ENCODE measurements around the gene ADISSP. TPM values are rescaled to one million over a fixed set of nuclear protein-coding genes. Genes with fewer than 3 reads are reported as not detected.

Gene ADISSP
- total and polyA plus RNA-seq, 2 of the 13 experiments (the other 11 are each of a cell fraction or from before 2014, with no cell fraction given): 38.3 to 90.6 TPM

DNA sequence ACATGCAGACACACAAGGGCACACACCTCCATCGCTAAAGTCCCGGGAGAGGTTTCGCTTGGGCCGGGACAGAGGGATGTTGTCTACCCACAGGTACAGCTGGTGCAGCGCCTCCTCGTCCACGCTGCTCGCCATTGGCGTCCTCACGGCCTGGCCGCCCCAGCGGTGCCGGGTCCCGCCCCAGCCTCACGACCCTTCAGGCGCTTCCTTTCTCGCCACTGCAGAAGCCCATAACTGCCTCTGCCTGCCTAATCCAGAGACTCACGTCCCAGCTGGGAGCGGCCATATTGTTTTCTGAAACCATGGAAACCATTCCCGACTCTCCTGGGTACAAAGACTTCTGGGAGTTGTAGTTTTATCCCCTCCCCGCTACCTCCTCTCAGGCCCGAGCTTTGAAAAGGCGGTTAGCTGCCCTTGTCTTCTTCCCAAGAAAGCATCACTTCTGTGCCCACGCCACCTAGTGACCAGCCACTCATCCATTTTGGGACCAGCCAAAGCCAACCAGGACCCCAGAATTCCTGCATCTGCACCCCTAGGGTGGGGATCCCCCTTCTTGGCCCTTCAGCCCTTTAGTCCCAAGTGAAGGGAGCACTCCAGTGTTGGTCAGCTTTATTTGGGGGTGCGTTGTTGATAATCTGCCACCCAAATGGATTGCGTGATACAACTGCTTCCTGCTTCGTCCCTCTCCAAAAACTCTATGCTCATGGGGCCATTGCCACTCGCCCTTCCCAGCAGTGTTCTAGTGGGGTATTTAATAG lies 13.8 kb upstream of the ADISSP start, which contains the start of gene SPEF1 (continued):
- TF ChIP-seq, protein P1, sequence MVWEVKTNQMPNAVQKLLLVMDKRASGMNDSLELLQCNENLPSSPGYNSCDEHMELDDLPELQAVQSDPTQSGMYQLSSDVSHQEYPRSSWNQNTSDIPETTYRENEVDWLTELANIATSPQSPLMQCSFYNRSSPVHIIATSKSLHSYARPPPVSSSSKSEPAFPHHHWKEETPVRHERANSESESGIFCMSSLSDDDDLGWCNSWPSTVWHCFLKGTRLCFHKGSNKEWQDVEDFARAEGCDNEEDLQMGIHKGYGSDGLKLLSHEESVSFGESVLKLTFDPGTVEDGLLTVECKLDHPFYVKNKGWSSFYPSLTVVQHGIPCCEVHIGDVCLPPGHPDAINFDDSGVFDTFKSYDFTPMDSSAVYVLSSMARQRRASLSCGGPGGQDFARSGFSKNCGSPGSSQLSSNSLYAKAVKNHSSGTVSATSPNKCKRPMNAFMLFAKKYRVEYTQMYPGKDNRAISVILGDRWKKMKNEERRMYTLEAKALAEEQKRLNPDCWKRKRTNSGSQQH (CRISPR knock-in tag; IDR thresholded peaks at IDR 0.05; ENCODE audit: low read depth): peak; percentile 96; the same call in 1 of the 2 replicates
- TF ChIP-seq, protein P2, sequence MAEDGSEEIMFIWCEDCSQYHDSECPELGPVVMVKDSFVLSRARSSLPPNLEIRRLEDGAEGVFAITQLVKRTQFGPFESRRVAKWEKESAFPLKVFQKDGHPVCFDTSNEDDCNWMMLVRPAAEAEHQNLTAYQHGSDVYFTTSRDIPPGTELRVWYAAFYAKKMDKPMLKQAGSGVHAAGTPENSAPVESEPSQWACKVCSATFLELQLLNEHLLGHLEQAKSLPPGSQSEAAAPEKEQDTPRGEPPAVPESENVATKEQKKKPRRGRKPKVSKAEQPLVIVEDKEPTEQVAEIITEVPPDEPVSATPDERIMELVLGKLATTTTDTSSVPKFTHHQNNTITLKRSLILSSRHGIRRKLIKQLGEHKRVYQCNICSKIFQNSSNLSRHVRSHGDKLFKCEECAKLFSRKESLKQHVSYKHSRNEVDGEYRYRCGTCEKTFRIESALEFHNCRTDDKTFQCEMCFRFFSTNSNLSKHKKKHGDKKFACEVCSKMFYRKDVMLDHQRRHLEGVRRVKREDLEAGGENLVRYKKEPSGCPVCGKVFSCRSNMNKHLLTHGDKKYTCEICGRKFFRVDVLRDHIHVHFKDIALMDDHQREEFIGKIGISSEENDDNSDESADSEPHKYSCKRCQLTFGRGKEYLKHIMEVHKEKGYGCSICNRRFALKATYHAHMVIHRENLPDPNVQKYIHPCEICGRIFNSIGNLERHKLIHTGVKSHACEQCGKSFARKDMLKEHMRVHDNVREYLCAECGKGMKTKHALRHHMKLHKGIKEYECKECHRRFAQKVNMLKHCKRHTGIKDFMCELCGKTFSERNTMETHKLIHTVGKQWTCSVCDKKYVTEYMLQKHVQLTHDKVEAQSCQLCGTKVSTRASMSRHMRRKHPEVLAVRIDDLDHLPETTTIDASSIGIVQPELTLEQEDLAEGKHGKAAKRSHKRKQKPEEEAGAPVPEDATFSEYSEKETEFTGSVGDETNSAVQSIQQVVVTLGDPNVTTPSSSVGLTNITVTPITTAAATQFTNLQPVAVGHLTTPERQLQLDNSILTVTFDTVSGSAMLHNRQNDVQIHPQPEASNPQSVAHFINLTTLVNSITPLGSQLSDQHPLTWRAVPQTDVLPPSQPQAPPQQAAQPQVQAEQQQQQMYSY (CRISPR knock-in tag; IDR thresholded peaks at IDR 0.05): no peak
- no peak for TF ChIP-seq SCMH1 (CRISPR knock-in tag; IDR thresholded peaks at IDR 0.05; ENCODE audit: borderline replicate concordance)
- no peak for TF ChIP-seq ELF1 (CRISPR knock-in tag; IDR thresholded peaks at IDR 0.05)
- TF ChIP-seq, protein P3, sequence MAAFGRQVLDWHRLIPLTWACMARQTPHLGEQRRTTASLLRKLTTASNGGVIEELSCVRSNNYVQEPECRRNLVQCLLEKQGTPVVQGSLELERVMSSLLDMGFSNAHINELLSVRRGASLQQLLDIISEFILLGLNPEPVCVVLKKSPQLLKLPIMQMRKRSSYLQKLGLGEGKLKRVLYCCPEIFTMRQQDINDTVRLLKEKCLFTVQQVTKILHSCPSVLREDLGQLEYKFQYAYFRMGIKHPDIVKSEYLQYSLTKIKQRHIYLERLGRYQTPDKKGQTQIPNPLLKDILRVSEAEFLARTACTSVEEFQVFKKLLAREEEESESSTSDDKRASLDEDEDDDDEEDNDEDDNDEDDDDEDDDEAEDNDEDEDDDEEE (CRISPR knock-in tag; IDR thresholded peaks at IDR 0.05): peak; percentile 77; the same call in 1 of the 2 replicates
- TF ChIP-seq FOXO1 (CRISPR knock-in tag; IDR thresholded peaks at IDR 0.05): no peak
- TF ChIP-seq CCAR2 (optimal IDR thresholded peaks at IDR 0.05; ENCODE audit: low read depth, low read length): no peak
- TF ChIP-seq ZSCAN25 (CRISPR knock-in tag; IDR thresholded peaks at IDR 0.05): no peak
- no peak for TF ChIP-seq PAWR (CRISPR knock-in tag; IDR thresholded peaks at IDR 0.05; ENCODE audit: borderline replicate concordance)
- TF ChIP-seq, protein P4, sequence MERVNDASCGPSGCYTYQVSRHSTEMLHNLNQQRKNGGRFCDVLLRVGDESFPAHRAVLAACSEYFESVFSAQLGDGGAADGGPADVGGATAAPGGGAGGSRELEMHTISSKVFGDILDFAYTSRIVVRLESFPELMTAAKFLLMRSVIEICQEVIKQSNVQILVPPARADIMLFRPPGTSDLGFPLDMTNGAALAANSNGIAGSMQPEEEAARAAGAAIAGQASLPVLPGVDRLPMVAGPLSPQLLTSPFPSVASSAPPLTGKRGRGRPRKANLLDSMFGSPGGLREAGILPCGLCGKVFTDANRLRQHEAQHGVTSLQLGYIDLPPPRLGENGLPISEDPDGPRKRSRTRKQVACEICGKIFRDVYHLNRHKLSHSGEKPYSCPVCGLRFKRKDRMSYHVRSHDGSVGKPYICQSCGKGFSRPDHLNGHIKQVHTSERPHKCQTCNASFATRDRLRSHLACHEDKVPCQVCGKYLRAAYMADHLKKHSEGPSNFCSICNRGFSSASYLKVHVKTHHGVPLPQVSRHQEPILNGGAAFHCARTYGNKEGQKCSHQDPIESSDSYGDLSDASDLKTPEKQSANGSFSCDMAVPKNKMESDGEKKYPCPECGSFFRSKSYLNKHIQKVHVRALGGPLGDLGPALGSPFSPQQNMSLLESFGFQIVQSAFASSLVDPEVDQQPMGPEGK (CRISPR knock-in tag; IDR thresholded peaks at IDR 0.05): peak; percentile 52
- TF ChIP-seq, protein P5, sequence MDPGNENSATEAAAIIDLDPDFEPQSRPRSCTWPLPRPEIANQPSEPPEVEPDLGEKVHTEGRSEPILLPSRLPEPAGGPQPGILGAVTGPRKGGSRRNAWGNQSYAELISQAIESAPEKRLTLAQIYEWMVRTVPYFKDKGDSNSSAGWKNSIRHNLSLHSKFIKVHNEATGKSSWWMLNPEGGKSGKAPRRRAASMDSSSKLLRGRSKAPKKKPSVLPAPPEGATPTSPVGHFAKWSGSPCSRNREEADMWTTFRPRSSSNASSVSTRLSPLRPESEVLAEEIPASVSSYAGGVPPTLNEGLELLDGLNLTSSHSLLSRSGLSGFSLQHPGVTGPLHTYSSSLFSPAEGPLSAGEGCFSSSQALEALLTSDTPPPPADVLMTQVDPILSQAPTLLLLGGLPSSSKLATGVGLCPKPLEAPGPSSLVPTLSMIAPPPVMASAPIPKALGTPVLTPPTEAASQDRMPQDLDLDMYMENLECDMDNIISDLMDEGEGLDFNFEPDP (CRISPR knock-in tag; conservative IDR thresholded peaks at IDR 0.05): no peak
- TF ChIP-seq ZNF747 (CRISPR knock-in tag; IDR thresholded peaks at IDR 0.05; ENCODE audit: borderline replicate concordance): no peak
- TF ChIP-seq, protein P6, sequence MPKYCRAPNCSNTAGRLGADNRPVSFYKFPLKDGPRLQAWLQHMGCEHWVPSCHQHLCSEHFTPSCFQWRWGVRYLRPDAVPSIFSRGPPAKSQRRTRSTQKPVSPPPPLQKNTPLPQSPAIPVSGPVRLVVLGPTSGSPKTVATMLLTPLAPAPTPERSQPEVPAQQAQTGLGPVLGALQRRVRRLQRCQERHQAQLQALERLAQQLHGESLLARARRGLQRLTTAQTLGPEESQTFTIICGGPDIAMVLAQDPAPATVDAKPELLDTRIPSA (CRISPR knock-in tag; IDR thresholded peaks at IDR 0.05; ENCODE audit: borderline replicate concordance): no peak
- TF ChIP-seq TGIF2 (CRISPR knock-in tag; IDR thresholded peaks at IDR 0.05): peak; percentile 96
- no peak for TF ChIP-seq TBP (CRISPR knock-in tag; IDR thresholded peaks at IDR 0.05)
- TF ChIP-seq KDM2A (CRISPR knock-in tag; IDR thresholded peaks at IDR 0.05; ENCODE audit: borderline replicate concordance, low read depth): peak; percentile 93
- 0 out of 2 replicates have a peak, but pooled peaks have one; percentile 30 for TF ChIP-seq ZNF205 (CRISPR knock-in tag; IDR thresholded peaks at IDR 0.05)
- peak; percentile 24; the same call in 1 of the 2 replicates for TF ChIP-seq ZFP37 (CRISPR knock-in tag; IDR thresholded peaks at IDR 0.05; ENCODE audit: borderline replicate concordance)

Measured in HepG2 (cell line).